BJ (cell line): ENCODE data around the gene TJP2. TPM values are rescaled to one million over a fixed set of nuclear protein-coding genes. Genes with fewer than 3 reads are reported as not detected.

ENCODE experiments used
- CTCF ChIA-PET: fragments of 350-600 bp; formaldehyde crosslinking; extraction: SDS; loops from one replicate; lab custom pipeline; 2021; ENCODE audit warnings: antibody characterized with exemption, inconsistent platforms; lab: Yijun Ruan, JAX
- POLR2A ChIA-PET: fragments of 300-600 bp; sonication (Branson Sonifier 250); formaldehyde crosslinking; extraction: SDS; loops from one replicate; lab custom pipeline; 2021; ENCODE audit warnings: antibody characterized with exemption; lab: Charles Lee
- DNase-seq: peaks from one replicate; pipeline ENCODE4 v3.0.0-alpha.2; 2011; ENCODE audit warnings: low read depth
- H3K27me3 ChIP-seq: 2 replicates; pipeline ENCODE4 v1.6.0; 2011; ENCODE audit warnings: low read length; ENCODE audit not compliant: control insufficient read depth, insufficient read depth
- H3K36me3 ChIP-seq: 2 replicates; pipeline ENCODE4 v1.5.1; 2011; ENCODE audit warnings: low read length; ENCODE audit not compliant: control insufficient read depth, insufficient read depth
- H3K4me3 ChIP-seq: 2 replicates; pipeline ENCODE4 v1.5.1; 2011; ENCODE audit warnings: low read depth, mild to moderate bottlenecking, control low read depth, low read length
- polyA plus RNA-seq: library from polyadenylated mRNA; depleted of rRNA; stranded (reverse); fragments of >200 nt; gene quantifications from 2 replicates; pipeline ENCODE4 v1.2.3, GENCODE V29; 2011
- TF ChIP-seq, protein P1 (sequence below): IDR thresholded peaks from 2 replicates; pipeline ENCODE4 v1.5.1; 2011; ENCODE audit warnings: low read depth, mild to moderate bottlenecking, control low read depth, inconsistent platforms, low read length, moderate library complexity; ENCODE audit not compliant: insufficient read depth

The TJP2 gene
- polyA plus RNA-seq, 1 experiment, result 5.6 TPM

DNA sequence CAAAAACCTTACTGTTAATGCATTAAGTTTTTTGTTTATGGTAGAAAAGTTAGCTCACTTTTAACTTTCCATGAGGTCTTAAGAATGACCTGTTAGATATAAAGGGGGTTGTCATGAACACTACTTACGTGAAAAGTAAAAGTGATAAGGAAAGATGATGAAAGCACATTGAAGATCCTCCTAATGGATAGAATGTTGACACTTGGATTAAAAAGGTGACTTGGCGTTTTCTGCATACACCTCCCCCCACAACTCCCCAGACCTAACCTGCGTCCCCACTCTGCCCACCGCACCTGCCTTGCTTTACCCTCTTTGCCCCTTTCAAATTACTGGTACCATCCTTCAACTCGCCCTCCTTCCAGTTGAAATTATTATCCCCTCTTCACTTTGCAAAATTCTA, 32.0 kb downstream of the TJP2 start:
- TF ChIP-seq, protein P1, sequence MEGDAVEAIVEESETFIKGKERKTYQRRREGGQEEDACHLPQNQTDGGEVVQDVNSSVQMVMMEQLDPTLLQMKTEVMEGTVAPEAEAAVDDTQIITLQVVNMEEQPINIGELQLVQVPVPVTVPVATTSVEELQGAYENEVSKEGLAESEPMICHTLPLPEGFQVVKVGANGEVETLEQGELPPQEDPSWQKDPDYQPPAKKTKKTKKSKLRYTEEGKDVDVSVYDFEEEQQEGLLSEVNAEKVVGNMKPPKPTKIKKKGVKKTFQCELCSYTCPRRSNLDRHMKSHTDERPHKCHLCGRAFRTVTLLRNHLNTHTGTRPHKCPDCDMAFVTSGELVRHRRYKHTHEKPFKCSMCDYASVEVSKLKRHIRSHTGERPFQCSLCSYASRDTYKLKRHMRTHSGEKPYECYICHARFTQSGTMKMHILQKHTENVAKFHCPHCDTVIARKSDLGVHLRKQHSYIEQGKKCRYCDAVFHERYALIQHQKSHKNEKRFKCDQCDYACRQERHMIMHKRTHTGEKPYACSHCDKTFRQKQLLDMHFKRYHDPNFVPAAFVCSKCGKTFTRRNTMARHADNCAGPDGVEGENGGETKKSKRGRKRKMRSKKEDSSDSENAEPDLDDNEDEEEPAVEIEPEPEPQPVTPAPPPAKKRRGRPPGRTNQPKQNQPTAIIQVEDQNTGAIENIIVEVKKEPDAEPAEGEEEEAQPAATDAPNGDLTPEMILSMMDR, result no peak
- Histone ChIP-seq H3K4me3 (no peak overlapping the region), H3K27me3 (no peaks in the 10 kb centered on the region), H3K36me3 (no peaks in the 10 kb centered on the region)
- no peak for DNase-seq
- ChIA-PET POLR2A (no interaction called here), CTCF (interaction anchor here (1.0 kb wide), 1 partner anchor 153 kb away, joined by 4 read pairs; no protein-coding TSS in a partner anchor)

DNA sequence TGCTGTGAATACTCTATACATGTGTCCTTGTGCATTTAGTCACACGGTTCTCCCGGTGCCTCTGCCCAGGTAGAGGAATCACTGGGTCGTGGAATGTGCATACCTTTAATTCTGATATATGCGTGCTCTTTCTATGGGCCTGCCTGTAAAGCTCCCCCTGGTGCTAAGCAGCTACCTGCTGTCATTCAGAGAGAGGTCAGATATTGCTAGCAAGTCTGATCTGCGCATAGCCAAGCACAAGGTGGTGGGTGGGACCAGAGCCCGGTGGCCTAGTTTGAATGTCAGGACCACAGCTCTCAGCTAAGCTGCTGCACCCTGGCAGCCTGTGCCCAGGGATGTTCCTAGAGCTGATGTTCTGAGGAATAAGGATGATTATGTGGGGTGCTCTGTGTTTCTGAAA, 33.4 kb downstream of the TJP2 start:
- Histone ChIP-seq H3K36me3 (no peaks in the 10 kb centered on the region), H3K4me3 (no peak overlapping the region), H3K27me3 (no peaks in the 10 kb centered on the region)
- ChIA-PET CTCF (interaction anchor here (1.1 to 1.9 kb wide), 3 partner anchors 14 to 154 kb away, joined by 4 to 7 read pairs (median 5); no protein-coding TSS in a partner anchor), POLR2A (no interaction called here)
- TF ChIP-seq, protein P1, result no peak
- no peak for DNase-seq

DNA sequence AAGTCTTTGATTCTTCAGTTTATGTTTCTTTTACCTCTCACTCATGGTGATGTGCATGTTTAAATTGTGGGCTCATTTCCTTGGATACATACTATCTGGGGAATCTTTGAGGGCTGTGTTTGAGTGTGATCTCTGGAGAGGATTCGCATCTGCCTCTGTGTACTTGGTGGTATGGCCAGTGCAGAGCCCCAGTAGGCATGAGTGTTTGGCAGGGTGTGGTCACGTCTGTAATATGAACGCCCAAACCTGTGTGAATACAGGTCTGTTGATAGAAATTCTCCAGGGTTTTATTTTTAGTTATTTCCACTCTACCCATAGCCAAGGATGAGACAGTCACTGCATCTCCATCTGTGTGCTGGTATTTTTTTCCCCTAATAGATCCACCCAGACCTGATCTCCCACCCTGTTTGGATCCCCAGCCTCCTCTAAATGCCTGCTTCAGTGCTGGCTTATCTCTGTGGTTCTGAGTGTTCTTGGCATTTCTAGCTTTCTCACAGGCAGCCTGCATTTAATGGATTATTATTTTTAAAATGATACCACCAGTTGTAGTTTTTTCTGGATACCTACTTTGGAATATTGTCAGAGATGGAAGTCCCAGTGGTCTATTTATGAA, 37.5 kb downstream of the TJP2 start:
- Histone ChIP-seq H3K4me3 (no peak overlapping the region), H3K36me3 (no peaks in the 10 kb centered on the region), H3K27me3 (no peaks in the 10 kb centered on the region)
- no peak for DNase-seq
- POLR2A ChIA-PET, result no interaction called here
- TF ChIP-seq, protein P1, result no peak
- CTCF ChIA-PET, result interaction anchor here (3.7 to 4.1 kb wide), 2 partner anchors 11 to 158 kb away, joined by 15 to 18 read pairs; no protein-coding TSS in a partner anchor

DNA sequence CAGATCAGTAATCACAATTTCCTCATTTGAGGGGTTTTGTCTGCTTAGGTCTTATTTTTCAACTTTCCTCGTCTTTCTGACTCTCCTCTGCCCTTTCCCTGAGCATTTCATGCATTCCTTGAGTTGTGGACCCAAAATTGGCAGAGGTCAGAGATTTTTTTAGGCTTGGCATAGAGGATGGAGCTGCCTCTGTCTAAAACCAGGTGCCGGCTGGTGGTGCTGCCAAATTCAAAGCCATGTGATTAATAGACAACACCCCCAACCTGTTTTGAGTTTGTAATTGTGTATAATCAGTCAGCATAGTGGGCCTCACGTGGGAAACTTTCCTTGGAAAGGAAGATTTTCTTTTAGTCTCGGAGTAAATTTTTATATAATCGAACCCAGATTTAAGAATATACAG, 39.6 kb downstream of the TJP2 start:
- ChIA-PET POLR2A (no interaction called here), CTCF (interaction anchor here (3.7 to 4.1 kb wide), 2 partner anchors 9 to 160 kb away, joined by 15 to 18 read pairs; no protein-coding TSS in a partner anchor)
- DNase-seq, result no peak
- TF ChIP-seq, protein P1, result no peak
- Histone ChIP-seq H3K4me3 (no peak overlapping the region), H3K27me3 (no peaks in the 10 kb centered on the region), H3K36me3 (peaks cover 3% of the 10 kb centered on the region)

DNA sequence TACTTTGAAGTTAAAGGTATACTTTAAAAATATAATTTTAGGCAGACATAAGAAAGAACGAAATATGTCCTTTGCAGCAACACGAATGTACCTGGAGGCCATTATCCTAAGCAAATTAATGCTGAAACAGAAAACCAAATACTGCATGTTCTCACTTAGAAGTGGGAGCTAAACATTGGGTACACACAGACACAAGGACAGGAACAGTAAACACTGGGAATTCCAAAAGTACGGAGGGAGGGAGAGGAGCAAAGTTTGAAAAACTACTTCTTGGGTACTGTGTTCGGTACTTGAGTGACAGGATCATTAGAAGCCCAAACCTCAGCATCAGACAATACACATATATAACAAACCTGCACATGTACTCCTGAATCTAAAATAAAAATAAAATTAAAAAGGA, 40.9 kb downstream of the TJP2 start:
- POLR2A ChIA-PET, result no interaction called here
- H3K4me3 ChIP-seq, result no peak overlapping the region
- CTCF ChIA-PET, result interaction anchor here (3.7 to 4.1 kb wide), 2 partner anchors 8 to 161 kb away, joined by 15 to 18 read pairs; no protein-coding TSS in a partner anchor
- no peak for DNase-seq
- TF ChIP-seq, protein P1, result no peak
- H3K36me3 ChIP-seq, result peaks cover 3% of the 10 kb centered on the region
- no peaks in the 10 kb centered on the region for H3K27me3 ChIP-seq
